ENCODE measurements around the gene OSBP2.

OSBP2 gene

DNA sequence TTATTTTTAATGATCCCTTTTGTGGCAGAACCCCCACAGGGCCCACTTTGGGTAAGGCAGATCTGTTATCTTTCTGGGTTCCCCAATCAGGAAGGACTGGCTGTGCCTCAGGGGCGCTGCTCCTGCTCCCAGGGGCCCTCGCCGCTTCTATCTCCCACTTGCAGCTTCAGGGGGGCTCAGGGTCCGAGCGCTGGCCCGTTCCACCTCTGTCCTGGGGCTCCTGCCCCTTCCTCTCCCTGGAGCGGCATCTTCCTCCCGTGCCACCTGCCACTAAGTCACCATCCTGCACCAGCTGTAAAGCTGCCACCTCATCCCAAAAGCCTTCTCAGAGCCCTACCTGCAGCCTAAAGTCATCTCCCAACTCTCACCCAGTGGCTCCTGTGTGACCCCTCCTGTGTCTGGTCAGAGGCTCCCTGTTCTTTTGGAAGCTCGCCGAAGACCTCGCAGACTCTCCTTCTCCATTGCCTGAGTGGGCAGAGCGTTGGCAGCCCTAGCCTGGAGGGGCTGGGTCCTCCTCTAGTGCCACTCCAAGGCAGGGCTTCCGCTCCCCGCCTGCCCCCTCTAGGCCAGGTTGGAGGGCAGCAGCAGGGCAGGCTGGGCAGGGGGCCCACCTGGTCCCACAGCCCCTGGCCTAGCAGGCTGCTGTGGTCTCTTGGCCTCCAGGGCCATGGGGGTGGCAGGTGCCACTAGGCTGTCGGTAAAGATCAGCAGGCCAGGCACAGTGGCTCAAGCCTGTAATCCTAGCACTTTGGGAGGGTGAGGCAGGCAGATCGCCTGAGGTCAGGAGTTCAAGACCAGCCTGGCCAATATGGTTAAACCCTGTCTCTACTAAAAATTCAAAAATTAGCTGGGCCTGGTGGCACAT, 167.2 kb downstream of the OSBP2 start:
- TF ChIP-seq, protein P1, sequence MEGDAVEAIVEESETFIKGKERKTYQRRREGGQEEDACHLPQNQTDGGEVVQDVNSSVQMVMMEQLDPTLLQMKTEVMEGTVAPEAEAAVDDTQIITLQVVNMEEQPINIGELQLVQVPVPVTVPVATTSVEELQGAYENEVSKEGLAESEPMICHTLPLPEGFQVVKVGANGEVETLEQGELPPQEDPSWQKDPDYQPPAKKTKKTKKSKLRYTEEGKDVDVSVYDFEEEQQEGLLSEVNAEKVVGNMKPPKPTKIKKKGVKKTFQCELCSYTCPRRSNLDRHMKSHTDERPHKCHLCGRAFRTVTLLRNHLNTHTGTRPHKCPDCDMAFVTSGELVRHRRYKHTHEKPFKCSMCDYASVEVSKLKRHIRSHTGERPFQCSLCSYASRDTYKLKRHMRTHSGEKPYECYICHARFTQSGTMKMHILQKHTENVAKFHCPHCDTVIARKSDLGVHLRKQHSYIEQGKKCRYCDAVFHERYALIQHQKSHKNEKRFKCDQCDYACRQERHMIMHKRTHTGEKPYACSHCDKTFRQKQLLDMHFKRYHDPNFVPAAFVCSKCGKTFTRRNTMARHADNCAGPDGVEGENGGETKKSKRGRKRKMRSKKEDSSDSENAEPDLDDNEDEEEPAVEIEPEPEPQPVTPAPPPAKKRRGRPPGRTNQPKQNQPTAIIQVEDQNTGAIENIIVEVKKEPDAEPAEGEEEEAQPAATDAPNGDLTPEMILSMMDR (IDR thresholded peaks at IDR 0.05), result no peak
- H3K4me3 ChIP-seq, result no peak overlapping the region
- no peak overlapping the region for H3K27ac ChIP-seq
- DNase-seq (ENCODE audit: low spot score), result no peak

- Histone ChIP-seq H3K27ac (no peak overlapping the region), H3K4me3 (no peak overlapping the region)
- DNase-seq (ENCODE audit: low spot score), result no peak
- TF ChIP-seq, protein P1 (IDR thresholded peaks at IDR 0.05), result no peak
Measured at GRCh38 chr22:30863081-30863833, 168.6 kb downstream of the OSBP2 start.

- no peak overlapping the region for H3K4me3 ChIP-seq
- peak; percentile 62 for DNase-seq (ENCODE audit: low spot score)
- TF ChIP-seq, protein P1 (IDR thresholded peaks at IDR 0.05), result no peak
- H3K27ac ChIP-seq, result no peak overlapping the region
Measured at GRCh38 chr22:30864441-30865420, 170.1 kb downstream of the OSBP2 start.

- Histone ChIP-seq H3K4me3 (no peak overlapping the region), H3K27ac (no peak overlapping the region)
- TF ChIP-seq, protein P1 (IDR thresholded peaks at IDR 0.05), result no peak
- DNase-seq (ENCODE audit: low spot score), result peak; percentile 64
Measured at GRCh38 chr22:30865656-30866055, 171.0 kb downstream of the OSBP2 start.

- no peak overlapping the region for H3K27ac ChIP-seq
- TF ChIP-seq, protein P1 (IDR thresholded peaks at IDR 0.05), result no peak
- DNase-seq (ENCODE audit: low spot score), result peak; percentile 35
- no peak overlapping the region for H3K4me3 ChIP-seq
Measured at GRCh38 chr22:30866216-30866615, 171.5 kb downstream of the OSBP2 start.

- H3K4me3 ChIP-seq, result no peak overlapping the region
- no peak overlapping the region for H3K27ac ChIP-seq
- DNase-seq (ENCODE audit: low spot score), result peak; percentile 49
- TF ChIP-seq, protein P1 (IDR thresholded peaks at IDR 0.05), result no peak
Measured at GRCh38 chr22:30866811-30867271, 172.2 kb downstream of the OSBP2 start.
